HEK293 (cell line): ENCODE measurements around the gene ATAT1.

Experiments used
- PRDM1 ChIP-seq: fragments of 450-650 bp; formaldehyde crosslinking; IDR thresholded peaks from 2 replicates; pipeline ENCODE4; 2016; ENCODE audit warnings: missing biosample characterization, missing genetic modification characterization
- SCRT1 ChIP-seq: fragments of 450-650 bp; formaldehyde crosslinking; IDR thresholded peaks from 2 replicates; pipeline ENCODE4 v1.5.1; 2016; ENCODE audit warnings: missing biosample characterization, missing genetic modification characterization, borderline replicate concordance
- ZBTB26 ChIP-seq: fragments of 450-650 bp; formaldehyde crosslinking; optimal IDR thresholded peaks from 2 replicates; pipeline ENCODE3; 2016; ENCODE audit warnings: missing biosample characterization, mild to moderate bottlenecking, missing genetic modification characterization
- ZIC2 ChIP-seq: fragments of 450-650 bp; formaldehyde crosslinking; IDR thresholded peaks from 2 replicates; pipeline ENCODE4 v1.5.1; 2016; ENCODE audit warnings: missing biosample characterization, missing genetic modification characterization
- ZNF157 ChIP-seq: fragments of 450-650 bp; formaldehyde crosslinking; IDR thresholded peaks from 2 replicates; pipeline ENCODE4 v1.5.1; 2016; ENCODE audit warnings: missing biosample characterization, missing genetic modification characterization
- ZNF184 ChIP-seq: fragments of 450-650 bp; IDR thresholded peaks from 2 replicates; pipeline ENCODE4 v1.5.1; 2018; ENCODE audit warnings: missing biosample characterization, mild to moderate bottlenecking, missing genetic modification characterization
- ZNF248 ChIP-seq: fragments of 450-650 bp; formaldehyde crosslinking; IDR thresholded peaks from 2 replicates; pipeline ENCODE4 v1.5.1; 2017; ENCODE audit warnings: missing biosample characterization, missing genetic modification characterization
- ZNF280D ChIP-seq: fragments of 450-650 bp; formaldehyde crosslinking; IDR thresholded peaks from 2 replicates; pipeline ENCODE4 v1.5.1; 2016; ENCODE audit warnings: missing biosample characterization, missing genetic modification characterization
- ZNF394 ChIP-seq: fragments of 450-650 bp; formaldehyde crosslinking; IDR thresholded peaks from 2 replicates; pipeline ENCODE4 v1.5.1; 2016; ENCODE audit warnings: missing biosample characterization, missing genetic modification characterization, mild to moderate bottlenecking, moderate library complexity, borderline replicate concordance
- ZNF544 ChIP-seq: fragments of 450-650 bp; formaldehyde crosslinking; IDR thresholded peaks from 2 replicates; pipeline ENCODE4 v1.5.0; 2017; ENCODE audit warnings: missing biosample characterization, missing genetic modification characterization
- ZNF600 ChIP-seq: fragments of 450-650 bp; formaldehyde crosslinking; IDR thresholded peaks from 2 replicates; pipeline ENCODE4 v1.5.1; 2016; ENCODE audit warnings: missing biosample characterization, missing genetic modification characterization
- ZNF792 ChIP-seq: fragments of 450-650 bp; formaldehyde crosslinking; IDR thresholded peaks from 2 replicates; pipeline ENCODE4 v1.5.1; 2016; ENCODE audit warnings: missing biosample characterization, missing genetic modification characterization
- ZNF837 ChIP-seq: fragments of 450-650 bp; formaldehyde crosslinking; IDR thresholded peaks from 2 replicates; pipeline ENCODE4 v1.5.1; 2016; ENCODE audit warnings: missing biosample characterization, missing genetic modification characterization
- TF ChIP-seq, protein P1 (sequence below): fragments of 450-650 bp; formaldehyde crosslinking; IDR thresholded peaks from 2 replicates; pipeline ENCODE4 v1.5.1; 2016; ENCODE audit warnings: missing biosample characterization, missing genetic modification characterization, borderline replicate concordance
- TF ChIP-seq, protein P2 (sequence below): fragments of 450-650 bp; formaldehyde crosslinking; IDR thresholded peaks from 2 replicates; pipeline ENCODE4 v1.5.1; 2016; ENCODE audit warnings: missing biosample characterization, missing genetic modification characterization, borderline replicate concordance
- TF ChIP-seq, protein P3 (sequence below): fragments of 450-650 bp; formaldehyde crosslinking; IDR thresholded peaks from 2 replicates; pipeline ENCODE4 v1.5.1; 2016; ENCODE audit warnings: missing biosample characterization, missing genetic modification characterization
- TF ChIP-seq, protein P4 (sequence below): fragments of 450-650 bp; formaldehyde crosslinking; IDR thresholded peaks from 2 replicates; pipeline ENCODE4 v1.5.1; 2016; ENCODE audit warnings: missing biosample characterization, missing genetic modification characterization
- TF ChIP-seq, protein P5 (sequence below): fragments of 450-650 bp; formaldehyde crosslinking; conservative IDR thresholded peaks from 2 replicates; pipeline ENCODE4 v1.5.1; 2016; ENCODE audit warnings: low read depth, missing biosample characterization, missing genetic modification characterization

Gene ATAT1

GRCh38 chr6:30617565-30618269, 9.0 kb upstream of the ATAT1 start, which contains the start of gene MRPS18B (continued):
- TF ChIP-seq, protein P1, sequence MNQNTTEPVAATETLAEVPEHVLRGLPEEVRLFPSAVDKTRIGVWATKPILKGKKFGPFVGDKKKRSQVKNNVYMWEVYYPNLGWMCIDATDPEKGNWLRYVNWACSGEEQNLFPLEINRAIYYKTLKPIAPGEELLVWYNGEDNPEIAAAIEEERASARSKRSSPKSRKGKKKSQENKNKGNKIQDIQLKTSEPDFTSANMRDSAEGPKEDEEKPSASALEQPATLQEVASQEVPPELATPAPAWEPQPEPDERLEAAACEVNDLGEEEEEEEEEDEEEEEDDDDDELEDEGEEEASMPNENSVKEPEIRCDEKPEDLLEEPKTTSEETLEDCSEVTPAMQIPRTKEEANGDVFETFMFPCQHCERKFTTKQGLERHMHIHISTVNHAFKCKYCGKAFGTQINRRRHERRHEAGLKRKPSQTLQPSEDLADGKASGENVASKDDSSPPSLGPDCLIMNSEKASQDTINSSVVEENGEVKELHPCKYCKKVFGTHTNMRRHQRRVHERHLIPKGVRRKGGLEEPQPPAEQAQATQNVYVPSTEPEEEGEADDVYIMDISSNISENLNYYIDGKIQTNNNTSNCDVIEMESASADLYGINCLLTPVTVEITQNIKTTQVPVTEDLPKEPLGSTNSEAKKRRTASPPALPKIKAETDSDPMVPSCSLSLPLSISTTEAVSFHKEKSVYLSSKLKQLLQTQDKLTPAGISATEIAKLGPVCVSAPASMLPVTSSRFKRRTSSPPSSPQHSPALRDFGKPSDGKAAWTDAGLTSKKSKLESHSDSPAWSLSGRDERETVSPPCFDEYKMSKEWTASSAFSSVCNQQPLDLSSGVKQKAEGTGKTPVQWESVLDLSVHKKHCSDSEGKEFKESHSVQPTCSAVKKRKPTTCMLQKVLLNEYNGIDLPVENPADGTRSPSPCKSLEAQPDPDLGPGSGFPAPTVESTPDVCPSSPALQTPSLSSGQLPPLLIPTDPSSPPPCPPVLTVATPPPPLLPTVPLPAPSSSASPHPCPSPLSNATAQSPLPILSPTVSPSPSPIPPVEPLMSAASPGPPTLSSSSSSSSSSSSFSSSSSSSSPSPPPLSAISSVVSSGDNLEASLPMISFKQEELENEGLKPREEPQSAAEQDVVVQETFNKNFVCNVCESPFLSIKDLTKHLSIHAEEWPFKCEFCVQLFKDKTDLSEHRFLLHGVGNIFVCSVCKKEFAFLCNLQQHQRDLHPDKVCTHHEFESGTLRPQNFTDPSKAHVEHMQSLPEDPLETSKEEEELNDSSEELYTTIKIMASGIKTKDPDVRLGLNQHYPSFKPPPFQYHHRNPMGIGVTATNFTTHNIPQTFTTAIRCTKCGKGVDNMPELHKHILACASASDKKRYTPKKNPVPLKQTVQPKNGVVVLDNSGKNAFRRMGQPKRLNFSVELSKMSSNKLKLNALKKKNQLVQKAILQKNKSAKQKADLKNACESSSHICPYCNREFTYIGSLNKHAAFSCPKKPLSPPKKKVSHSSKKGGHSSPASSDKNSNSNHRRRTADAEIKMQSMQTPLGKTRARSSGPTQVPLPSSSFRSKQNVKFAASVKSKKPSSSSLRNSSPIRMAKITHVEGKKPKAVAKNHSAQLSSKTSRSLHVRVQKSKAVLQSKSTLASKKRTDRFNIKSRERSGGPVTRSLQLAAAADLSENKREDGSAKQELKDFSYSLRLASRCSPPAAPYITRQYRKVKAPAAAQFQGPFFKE (tag by site-specific recombination), result no peak
- no peak for TF ChIP-seq ZNF157 (tag by site-specific recombination)
- TF ChIP-seq ZNF544 (tag by site-specific recombination), result no peak
- no peak for TF ChIP-seq ZNF792
- peak; percentile 55; the same call in 1 of the 2 replicates for TF ChIP-seq ZNF394
- TF ChIP-seq, protein P2, sequence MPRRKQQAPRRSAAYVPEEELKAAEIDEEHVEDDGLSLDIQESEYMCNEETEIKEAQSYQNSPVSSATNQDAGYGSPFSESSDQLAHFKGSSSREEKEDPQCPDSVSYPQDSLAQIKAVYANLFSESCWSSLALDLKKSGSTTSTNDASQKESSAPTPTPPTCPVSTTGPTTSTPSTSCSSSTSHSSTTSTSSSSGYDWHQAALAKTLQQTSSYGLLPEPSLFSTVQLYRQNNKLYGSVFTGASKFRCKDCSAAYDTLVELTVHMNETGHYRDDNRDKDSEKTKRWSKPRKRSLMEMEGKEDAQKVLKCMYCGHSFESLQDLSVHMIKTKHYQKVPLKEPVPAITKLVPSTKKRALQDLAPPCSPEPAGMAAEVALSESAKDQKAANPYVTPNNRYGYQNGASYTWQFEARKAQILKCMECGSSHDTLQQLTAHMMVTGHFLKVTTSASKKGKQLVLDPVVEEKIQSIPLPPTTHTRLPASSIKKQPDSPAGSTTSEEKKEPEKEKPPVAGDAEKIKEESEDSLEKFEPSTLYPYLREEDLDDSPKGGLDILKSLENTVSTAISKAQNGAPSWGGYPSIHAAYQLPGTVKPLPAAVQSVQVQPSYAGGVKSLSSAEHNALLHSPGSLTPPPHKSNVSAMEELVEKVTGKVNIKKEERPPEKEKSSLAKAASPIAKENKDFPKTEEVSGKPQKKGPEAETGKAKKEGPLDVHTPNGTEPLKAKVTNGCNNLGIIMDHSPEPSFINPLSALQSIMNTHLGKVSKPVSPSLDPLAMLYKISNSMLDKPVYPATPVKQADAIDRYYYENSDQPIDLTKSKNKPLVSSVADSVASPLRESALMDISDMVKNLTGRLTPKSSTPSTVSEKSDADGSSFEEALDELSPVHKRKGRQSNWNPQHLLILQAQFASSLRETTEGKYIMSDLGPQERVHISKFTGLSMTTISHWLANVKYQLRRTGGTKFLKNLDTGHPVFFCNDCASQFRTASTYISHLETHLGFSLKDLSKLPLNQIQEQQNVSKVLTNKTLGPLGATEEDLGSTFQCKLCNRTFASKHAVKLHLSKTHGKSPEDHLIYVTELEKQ (tag by site-specific recombination), result no peak
- TF ChIP-seq ZNF600 (tag by site-specific recombination), result no peak
- TF ChIP-seq ZNF184 (tag by site-specific recombination), result 0 out of 2 replicates have a peak, but pooled peaks have one; percentile 19
- TF ChIP-seq ZNF248, result no peak
- TF ChIP-seq, protein P3, sequence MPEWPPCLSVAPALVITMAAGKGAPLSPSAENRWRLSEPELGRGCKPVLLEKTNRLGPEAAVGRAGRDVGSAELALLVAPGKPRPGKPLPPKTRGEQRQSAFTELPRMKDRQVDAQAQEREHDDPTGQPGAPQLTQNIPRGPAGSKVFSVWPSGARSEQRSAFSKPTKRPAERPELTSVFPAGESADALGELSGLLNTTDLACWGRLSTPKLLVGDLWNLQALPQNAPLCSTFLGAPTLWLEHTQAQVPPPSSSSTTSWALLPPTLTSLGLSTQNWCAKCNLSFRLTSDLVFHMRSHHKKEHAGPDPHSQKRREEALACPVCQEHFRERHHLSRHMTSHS (tag by site-specific recombination), result no peak
- no peak for TF ChIP-seq ZNF837 (tag by site-specific recombination)
- TF ChIP-seq ZNF280D, result no peak
- no peak for TF ChIP-seq ZIC2 (tag by site-specific recombination)
- TF ChIP-seq, protein P4, sequence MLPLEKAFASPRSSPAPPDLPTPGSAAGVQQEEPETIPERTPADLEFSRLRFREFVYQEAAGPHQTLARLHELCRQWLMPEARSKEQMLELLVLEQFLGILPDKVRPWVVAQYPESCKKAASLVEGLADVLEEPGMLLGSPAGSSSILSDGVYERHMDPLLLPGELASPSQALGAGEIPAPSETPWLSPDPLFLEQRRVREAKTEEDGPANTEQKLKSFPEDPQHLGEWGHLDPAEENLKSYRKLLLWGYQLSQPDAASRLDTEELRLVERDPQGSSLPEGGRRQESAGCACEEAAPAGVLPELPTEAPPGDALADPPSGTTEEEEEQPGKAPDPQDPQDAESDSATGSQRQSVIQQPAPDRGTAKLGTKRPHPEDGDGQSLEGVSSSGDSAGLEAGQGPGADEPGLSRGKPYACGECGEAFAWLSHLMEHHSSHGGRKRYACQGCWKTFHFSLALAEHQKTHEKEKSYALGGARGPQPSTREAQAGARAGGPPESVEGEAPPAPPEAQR, result no peak
- no peak for TF ChIP-seq SCRT1 (tag by site-specific recombination)
- TF ChIP-seq, protein P5, sequence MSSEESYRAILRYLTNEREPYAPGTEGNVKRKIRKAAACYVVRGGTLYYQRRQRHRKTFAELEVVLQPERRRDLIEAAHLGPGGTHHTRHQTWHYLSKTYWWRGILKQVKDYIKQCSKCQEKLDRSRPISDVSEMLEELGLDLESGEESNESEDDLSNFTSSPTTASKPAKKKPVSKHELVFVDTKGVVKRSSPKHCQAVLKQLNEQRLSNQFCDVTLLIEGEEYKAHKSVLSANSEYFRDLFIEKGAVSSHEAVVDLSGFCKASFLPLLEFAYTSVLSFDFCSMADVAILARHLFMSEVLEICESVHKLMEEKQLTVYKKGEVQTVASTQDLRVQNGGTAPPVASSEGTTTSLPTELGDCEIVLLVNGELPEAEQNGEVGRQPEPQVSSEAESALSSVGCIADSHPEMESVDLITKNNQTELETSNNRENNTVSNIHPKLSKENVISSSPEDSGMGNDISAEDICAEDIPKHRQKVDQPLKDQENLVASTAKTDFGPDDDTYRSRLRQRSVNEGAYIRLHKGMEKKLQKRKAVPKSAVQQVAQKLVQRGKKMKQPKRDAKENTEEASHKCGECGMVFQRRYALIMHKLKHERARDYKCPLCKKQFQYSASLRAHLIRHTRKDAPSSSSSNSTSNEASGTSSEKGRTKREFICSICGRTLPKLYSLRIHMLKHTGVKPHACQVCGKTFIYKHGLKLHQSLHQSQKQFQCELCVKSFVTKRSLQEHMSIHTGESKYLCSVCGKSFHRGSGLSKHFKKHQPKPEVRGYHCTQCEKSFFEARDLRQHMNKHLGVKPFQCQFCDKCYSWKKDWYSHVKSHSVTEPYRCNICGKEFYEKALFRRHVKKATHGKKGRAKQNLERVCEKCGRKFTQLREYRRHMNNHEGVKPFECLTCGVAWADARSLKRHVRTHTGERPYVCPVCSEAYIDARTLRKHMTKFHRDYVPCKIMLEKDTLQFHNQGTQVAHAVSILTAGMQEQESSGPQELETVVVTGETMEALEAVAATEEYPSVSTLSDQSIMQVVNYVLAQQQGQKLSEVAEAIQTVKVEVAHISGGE (tag by site-specific recombination), result peak; percentile 61; the same call in 1 of the 2 replicates
- TF ChIP-seq PRDM1 (tag by site-specific recombination), result no peak
- TF ChIP-seq ZBTB26 (tag by site-specific recombination), result peak; percentile 50
